Measurements from ENCODE around the gene MORN5.

The MORN5 gene

DNA sequence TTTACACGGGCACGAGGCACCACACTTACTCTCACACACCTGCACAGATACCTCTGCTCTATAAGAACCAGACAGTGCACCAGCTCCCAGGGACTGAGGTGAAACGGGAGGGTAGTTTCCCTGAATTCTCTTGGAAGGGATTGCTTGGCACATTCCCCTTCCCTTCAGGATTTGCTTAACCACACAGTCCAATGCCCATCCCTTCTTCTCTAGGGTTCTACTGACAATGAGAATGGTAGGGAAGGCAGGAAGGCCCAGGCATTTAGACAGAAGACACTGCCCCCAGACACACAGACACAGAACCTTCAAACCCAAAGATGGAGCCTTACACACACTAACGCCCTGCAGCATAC lies 69.8 kb downstream of the MORN5 start:
- Mint-ChIP-seq H3K9me3 (ENCODE audit: low read depth) (no peaks in the 10 kb centered on the region), H3K4me3 (no peak overlapping the region), H3K27ac (no peak overlapping the region), H3K4me1 (ENCODE audit: low read depth) (peaks cover 5% of the 10 kb centered on the region), H3K27me3 (peaks cover 15% of the 10 kb centered on the region), H3K36me3 (no peaks in the 10 kb centered on the region)

DNA sequence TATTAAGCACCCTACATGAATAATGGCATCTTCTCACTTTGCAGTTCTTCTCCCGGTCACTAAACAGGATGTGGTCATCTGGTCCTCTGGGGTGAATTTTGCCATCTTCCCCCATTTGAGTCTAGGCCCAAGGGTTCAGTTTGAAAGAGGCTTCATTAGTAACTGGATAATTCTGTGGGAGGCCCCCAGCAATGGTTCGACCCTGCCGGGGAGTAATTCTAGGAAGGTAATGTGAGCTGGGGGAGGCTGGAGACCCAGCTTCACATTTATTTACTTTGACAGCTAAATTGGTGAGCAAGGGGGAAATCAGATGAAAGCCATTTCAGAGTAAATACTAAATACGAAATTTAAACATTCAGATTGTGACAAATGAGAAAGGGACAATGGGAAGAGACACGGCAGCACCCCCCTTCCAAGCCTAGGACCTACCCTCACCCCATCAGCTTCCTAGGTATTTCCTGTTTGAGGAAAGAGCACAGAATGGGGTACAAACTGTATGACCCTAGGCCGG lies 73.1 kb downstream of the MORN5 start:
- H3K9me3 Mint-ChIP-seq (ENCODE audit: low read depth), result no peaks in the 10 kb centered on the region
- H3K4me3 Mint-ChIP-seq, result no peak overlapping the region
- no peaks in the 10 kb centered on the region for H3K36me3 Mint-ChIP-seq
- no peak overlapping the region for H3K27ac Mint-ChIP-seq
- no peaks in the 10 kb centered on the region for H3K27me3 Mint-ChIP-seq
- H3K4me1 Mint-ChIP-seq (ENCODE audit: low read depth), result no peaks in the 10 kb centered on the region

DNA sequence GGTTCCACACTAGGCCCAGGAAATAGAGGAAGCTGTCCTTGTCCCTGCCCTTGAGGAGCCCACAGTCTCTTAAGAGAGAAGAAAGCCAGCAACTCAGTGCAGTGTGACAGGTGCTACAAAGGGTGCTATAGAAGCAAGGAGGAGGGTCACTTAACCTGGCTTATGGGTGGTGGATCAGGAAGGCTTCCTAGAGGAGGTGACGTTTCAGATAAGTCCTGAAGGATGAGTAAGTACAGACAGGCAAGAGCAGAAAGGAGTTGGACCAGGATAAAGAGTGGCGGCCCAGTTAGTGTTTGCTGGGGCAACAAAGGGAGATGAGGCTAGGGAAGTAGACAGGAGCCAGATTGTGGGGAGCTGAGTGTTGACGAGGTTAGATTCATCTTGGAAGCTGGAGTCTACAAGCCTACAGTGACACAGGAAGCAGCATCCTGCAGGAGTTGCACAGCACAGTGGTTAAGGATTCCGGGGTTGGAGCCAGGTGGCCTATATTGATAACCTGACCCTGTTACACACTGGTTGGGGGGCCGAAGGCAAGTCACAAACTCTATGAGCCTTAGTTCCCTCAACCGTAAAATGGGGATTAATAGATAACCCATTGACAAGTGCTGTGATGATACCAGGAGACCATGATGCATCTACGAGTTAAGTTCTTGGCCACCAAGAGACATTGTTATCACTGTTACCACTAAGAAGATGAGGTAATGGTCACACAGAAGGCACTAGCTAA lies 74.5 kb downstream of the MORN5 start:
- H3K27ac Mint-ChIP-seq, result no peak overlapping the region
- H3K36me3 Mint-ChIP-seq, result peaks cover 2% of the 10 kb centered on the region
- no peaks in the 10 kb centered on the region for H3K27me3 Mint-ChIP-seq

DNA sequence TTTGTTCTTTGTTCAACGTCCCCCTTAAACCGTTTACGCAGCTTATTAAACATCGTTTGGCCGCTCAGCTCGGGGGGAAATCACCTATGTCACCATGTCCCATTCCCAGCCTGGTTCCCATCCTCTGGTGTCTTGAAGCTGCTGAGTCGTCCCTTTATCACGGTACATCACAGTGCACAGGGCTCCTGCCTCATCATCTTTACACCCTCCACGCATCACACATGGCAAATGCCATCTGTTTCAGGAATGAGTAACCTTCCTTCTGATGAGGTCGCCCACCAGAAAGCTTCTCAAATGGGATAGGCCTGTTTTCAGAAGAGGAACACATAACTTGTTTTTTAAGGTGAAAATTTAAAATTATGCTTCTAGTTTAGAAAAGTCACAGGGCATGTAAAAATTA lies 77.0 kb downstream of the MORN5 start:
- Mint-ChIP-seq H3K36me3 (peaks cover 8% of the 10 kb centered on the region), H3K9me3 (ENCODE audit: low read depth) (no peaks in the 10 kb centered on the region), H3K27me3 (no peaks in the 10 kb centered on the region), H3K4me3 (no peak overlapping the region), H3K27ac (no peak overlapping the region), H3K4me1 (ENCODE audit: low read depth) (no peaks in the 10 kb centered on the region)

More for the DNA sequence above, 74.5 kb downstream of the MORN5 start:
- H3K4me1 Mint-ChIP-seq (ENCODE audit: low read depth), result no peaks in the 10 kb centered on the region
- H3K9me3 Mint-ChIP-seq (ENCODE audit: low read depth), result no peaks in the 10 kb centered on the region
- H3K4me3 Mint-ChIP-seq, result no peak overlapping the region

DNA sequence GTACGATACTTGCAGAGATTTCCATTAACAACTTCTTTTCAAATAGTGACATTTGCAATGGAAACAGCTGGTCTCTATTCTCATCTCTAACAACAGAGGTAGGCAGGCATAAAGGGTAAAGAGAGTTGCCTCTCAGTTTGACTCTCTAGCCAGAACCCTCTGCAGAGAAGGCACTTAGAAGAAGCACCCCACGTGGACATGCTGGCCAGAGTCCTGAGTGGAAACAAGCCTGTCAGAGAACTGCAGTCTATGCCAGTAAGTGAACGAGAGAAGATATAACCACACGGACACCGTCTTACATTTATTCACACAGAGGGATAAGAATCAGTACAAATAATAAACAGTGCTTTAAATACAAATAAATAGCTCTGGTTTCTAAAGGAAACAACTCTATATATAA lies 80.0 kb downstream of the MORN5 start:
- no peak overlapping the region for H3K4me3 Mint-ChIP-seq
- H3K27me3 Mint-ChIP-seq, result no peaks in the 10 kb centered on the region
- no peaks in the 10 kb centered on the region for H3K4me1 Mint-ChIP-seq (ENCODE audit: low read depth)
- H3K36me3 Mint-ChIP-seq, result peaks cover 12% of the 10 kb centered on the region
- H3K9me3 Mint-ChIP-seq (ENCODE audit: low read depth), result no peaks in the 10 kb centered on the region
- H3K27ac Mint-ChIP-seq, result no peak overlapping the region

DNA sequence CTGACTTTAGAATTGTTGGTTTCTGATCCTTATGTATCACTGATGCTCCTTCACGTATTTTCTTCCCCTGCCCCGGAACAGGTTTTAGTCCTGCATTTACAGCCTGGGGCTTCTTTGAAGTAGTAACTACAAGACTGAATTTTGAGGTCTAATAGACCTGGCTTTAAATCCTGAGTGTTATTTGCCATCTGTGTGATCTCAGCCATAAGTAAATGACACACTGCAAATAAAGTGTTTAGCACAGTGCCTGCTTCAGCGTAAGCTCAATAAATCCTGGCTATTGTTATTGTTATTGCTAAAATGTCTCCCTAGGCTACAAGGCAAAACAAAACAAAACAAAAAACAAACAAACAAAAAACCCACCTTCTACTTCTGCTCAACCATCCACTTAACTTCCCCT lies 84.6 kb downstream of the MORN5 start:
- H3K4me3 Mint-ChIP-seq, result no peak overlapping the region
- peaks cover 15% of the 10 kb centered on the region for H3K36me3 Mint-ChIP-seq
- no peak overlapping the region for H3K27ac Mint-ChIP-seq
- no peaks in the 10 kb centered on the region for H3K27me3 Mint-ChIP-seq
- H3K9me3 Mint-ChIP-seq (ENCODE audit: low read depth), result no peaks in the 10 kb centered on the region
- H3K4me1 Mint-ChIP-seq (ENCODE audit: low read depth), result no peaks in the 10 kb centered on the region

DNA sequence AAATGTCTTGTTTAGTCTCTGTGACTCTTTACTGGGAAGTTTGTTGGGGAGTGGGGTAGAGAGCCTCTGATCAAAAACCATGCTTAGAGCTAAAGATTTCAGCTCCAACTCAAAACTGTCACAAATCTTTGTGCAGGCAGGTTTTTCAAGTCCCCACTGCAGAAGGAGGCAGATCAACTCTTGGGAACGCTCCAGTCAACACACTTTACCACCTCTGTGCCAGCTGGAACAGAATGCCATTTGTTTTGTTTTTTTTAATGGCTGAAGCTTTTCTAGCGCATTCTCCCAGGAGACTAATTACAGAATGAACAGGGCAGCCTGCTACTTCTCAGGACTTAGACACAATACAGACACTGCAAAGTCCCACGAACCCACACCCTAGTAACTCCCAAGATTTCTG lies 87.0 kb downstream of the MORN5 start:
- Mint-ChIP-seq H3K27me3 (no peaks in the 10 kb centered on the region), H3K4me1 (ENCODE audit: low read depth) (no peaks in the 10 kb centered on the region), H3K9me3 (ENCODE audit: low read depth) (no peaks in the 10 kb centered on the region), H3K27ac (no peak overlapping the region), H3K4me3 (no peak overlapping the region), H3K36me3 (peaks cover 12% of the 10 kb centered on the region)

DNA sequence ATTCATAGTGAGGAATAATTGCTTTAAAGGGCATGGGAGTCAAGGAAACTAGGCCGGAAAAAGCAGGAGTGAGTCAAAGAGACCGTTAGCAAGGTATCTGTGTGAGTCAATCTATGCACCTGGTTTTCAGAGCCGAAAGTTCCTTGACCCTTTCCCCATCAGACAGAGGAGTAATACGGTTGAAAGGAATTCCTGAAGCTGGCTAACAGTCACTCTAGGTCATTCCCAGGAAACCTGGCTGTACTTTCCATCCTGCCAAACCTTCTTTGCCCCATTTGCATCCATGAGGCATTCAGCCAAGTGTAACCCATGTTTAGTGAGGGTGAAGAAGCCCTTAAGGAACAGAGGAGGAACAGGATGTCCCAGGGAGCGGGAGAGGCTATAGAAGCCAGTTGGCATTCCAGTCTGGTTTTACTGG lies 88.7 kb downstream of the MORN5 start:
- Mint-ChIP-seq H3K36me3 (peaks cover 9% of the 10 kb centered on the region), H3K27me3 (no peaks in the 10 kb centered on the region), H3K9me3 (ENCODE audit: low read depth) (no peaks in the 10 kb centered on the region), H3K27ac (no peak overlapping the region), H3K4me3 (no peak overlapping the region), H3K4me1 (ENCODE audit: low read depth) (peaks cover 1% of the 10 kb centered on the region)
